ENCODE data around the gene BTC.
"Not testable (repeated sequence)": the region's sequence is repeated elsewhere in the genome, so short reads cannot be mapped to it uniquely, and the experiment has no call there.

BTC gene, protein sequence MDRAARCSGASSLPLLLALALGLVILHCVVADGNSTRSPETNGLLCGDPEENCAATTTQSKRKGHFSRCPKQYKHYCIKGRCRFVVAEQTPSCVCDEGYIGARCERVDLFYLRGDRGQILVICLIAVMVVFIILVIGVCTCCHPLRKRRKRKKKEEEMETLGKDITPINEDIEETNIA

DNA sequence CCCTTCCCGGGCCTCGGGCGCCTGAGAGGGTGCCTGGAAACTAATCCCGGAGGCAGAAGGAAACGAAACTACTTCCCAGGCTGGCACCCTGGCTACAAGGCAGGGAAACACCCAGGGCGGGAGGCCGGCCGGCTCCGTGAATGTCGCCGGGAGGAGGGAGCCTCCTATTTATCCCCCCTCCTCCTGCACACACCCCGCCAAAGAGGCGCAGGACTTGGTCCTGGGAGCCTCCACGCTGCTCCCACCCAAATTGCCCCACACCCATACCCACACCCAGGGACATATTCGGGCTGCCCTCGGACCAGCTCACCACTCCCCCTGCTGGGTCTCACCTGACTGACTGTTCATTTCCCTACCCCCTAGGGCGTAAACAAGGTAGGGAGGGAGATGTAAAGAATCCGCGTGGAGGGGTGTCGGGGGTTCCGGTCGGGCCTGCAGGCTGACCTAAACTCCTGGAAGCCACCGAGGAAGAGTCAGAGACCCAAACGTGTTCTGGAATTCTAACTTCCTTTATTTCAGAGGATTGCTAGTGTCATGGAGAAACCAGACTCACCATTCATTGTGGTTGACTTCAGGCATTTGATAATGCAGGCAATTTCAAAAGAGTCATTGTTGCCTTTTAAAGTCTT, at the start of gene BTC:
BTC (minus strand) TSS at position 142 of the 629 bp plus-strand sequence. CDS start 198 bp downstream, outside the sequence.
- DNase-seq (ENCODE audit: low read depth): no peak

DNA sequence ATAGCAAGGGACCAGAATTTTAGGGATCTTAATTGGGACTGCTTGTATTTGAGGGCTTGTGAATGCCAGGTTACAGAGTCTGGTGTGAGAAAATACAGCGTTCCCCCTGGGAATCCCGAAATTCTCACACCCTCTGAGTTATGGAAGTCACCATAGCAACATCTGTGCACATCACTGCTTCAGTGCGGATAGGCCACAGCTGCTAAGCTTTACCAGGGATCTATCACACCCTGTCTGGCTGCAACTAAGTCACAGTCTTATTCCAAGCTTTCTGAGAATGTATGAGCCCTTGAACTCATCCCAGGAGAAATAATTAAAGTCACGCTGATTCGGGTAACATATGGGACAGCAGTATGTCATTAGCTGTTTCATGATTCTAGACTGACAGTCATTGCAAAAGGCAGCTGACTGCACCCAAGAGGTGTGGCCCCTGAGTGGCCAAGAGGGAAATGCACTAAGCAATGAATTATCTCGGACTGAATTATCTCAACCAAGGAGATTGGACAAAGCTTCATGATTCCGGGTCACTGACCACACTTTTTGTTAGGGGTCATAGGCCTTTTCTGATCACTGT, 46.7 kb upstream of the BTC start:
- no peak for DNase-seq (ENCODE audit: low read depth)

DNA sequence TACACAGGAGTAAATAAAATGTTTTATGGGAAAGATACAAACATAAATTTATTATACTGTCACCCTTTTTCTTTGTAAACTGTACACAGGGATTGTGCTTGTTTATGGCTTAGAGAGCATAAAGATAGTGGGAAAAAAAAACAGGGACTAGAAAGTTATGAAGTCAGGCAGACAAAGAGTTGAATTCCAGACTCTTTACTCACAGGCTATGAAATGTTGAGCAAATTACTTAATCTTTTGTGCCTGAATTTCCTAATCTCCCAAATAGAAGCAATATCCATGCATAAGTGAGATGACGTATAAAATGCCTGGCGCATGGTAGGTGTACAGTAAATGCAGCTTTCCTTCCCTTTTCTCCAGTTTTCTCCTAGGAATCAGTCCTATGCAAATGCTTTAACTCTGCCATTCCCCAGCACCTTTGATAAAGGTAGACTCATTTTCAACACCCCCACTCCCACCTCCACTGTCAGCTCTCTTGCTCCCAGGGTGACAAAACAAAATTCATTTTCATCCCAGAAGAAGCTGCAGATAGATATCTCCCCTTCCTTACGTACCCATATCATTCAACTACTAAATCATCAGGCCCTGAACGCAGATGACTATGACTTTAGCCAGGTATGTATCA, 44.5 kb upstream of the BTC start:
- DNase-seq (ENCODE audit: low read depth): no peak

DNA sequence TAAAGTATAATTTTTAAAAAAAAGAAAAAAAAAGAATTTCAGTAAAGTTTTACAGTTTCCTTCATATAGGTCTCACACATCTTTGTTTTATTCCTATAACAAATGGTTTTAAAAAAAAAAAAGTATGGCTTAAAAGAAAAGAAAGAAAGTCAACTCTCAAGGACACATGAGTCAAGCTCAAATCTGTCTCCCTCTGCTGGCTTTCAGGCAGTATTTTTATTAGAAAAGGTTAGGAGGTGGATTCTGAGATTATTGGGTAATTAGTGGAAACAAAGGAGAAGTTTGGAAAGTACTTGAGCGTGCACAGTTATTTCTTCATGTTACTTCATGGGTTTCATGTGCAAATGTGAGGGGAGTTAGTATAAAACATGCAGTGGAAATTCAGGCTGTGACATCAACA, 36.6 kb upstream of the BTC start:
- DNase-seq (ENCODE audit: low read depth): no peak

DNA sequence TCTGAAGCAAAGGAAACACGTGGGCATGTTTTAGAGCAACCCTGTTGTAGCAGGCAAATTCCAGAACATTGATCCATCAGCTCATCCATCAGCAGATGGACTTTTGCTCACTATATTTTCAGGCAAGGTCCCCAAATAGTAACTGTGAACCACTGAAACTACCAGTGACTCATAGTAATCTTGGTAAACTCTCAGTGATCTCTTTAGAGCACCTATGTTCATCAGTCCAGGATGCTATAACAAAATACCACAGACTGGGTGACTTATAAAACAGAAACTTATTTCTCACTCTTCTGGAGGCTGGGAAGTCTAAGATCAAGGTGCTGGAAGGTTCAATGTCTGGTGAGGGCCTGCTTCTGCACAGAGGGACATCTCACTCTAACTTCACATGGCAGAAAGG, 28.9 kb upstream of the BTC start:
- DNase-seq (ENCODE audit: low read depth): no peak

DNA sequence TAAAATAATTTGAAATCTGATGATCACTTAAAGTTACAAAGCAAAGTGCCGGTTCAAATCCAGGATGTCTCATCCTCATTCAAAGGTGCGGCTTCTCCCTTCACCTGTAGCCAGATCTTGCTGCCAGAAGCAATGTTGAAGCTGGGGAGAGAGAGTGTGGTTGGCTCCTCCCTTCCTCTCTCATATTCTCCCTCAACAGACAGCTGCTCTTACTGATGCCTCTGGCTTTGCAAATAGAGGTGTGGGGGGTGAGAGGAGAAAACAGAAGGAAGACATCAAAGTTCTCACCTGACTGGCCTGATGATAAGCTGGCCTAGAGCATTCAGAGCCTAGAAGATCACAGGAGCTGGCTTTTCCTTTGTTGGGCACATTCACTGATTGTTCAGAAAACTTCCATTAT, 28.3 kb upstream of the BTC start:
- no peak for DNase-seq (ENCODE audit: low read depth)

DNA sequence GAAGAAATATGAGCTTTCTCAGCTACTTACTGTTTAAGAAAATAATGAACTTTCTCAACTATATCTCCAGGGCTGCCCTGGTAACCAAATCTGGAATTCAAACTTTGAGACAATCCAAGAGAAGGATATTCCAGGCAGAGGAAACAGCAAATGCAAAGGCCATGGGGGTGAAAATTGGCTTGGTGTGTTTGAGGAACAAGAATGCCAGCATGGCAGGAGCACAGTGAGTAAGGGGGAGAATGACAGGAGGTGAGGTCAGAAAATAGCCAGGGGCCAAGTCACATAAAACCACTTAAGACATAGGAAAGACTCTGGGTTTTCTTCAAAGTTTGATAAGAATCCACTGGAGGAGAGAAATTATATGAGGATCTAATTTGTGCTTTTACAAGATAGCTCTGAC, 27.2 kb upstream of the BTC start:
- no peak for DNase-seq (ENCODE audit: low read depth)

DNA sequence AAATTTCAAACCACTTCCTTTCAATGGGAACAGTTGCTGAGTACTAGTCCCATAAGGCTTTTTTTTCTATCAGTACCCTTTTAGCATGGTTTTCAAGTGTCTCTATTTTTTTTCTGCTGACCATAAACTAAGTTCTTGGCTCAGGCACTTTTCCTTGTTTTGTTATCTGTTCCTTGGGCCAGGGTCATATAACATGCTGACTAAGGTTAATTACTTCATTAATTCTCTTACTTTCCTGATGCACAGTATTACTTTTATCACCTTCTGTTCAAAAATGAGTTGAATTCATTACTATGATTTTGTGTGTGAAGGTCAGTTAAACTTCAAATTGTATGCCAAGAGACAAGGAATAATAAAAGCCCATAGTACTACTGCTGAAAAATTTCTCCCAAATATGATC, 19.7 kb upstream of the BTC start:
- no peak for DNase-seq (ENCODE audit: low read depth)

DNA sequence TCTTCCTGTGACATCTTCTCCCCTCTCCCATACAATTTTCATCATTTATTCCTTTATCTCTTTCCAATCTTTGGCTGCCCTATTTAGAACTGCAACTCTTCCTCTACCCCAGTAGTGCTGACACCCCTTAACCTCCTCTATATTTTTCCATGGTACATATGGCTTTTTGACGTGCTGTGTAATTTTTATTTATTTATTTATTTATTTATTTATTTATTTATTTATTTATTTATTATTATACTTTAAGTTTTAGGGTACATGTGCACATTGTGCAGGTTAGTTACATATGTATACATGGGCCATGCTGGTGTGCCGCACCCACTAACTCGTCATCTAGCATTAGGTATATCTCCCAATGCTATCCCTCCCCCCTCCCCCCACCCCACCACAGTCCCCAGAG, 17.7 kb upstream of the BTC start:
- DNase-seq (ENCODE audit: low read depth): not testable (repeated sequence)

DNA sequence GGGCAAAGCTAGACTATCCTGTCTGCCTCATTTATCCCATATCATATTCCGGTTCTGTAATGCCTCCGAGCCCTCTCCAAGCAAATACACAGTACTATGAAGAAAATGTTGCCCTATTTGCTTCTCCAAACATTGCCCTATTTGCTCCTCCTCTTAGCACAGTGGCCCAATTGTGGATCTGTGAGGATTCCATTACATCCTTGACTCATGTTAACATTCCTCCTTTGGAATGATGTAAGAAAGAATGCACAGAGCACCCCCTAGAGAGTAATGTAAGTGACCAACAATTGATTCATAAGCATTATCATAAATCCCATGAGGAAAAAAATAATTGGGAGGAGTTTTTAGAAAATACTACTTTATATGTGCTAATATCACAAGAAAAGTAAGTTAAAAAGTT, 11.3 kb upstream of the BTC start:
- no peak for DNase-seq (ENCODE audit: low read depth)

DNA sequence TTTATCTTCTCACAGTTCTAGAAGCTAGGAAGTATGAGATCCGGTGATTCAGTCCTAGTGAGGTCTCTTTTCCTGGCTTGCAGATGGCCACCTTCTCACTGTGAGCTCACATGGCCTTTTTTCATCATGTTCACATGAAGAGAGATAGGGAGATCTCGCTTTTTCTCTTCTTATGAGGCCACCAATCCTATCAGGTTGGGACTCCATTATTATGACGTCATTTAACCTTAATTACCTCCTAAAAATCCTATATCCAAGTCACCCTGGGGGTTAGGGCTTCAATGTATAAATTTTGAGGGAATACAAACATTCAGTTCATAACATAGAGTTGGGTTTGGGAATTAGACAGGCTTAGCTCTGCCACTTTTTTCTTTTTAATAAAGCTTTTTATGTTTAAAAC, 6.0 kb upstream of the BTC start:
- DNase-seq (ENCODE audit: low read depth): no peak

DNA sequence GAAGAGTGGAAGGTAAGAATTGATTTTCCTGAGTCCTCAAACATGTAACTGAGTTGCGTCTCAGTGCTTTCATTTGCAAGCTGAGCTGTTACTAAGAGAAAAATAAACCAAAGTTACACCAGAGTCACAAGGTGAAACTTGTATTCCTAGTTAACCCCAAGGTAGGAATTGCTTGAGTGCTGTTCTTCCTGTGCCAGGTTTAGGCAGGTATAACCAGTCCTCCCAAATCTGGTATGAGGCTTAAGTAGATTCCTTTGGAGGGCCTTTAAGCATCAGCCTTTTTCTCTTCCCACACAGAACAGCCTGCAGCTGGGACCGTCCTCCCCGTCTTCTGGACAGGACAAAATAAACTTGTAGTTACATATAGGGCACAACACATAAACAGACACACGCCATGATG, 2.3 kb upstream of the BTC start:
- no peak for DNase-seq (ENCODE audit: low read depth)

DNA sequence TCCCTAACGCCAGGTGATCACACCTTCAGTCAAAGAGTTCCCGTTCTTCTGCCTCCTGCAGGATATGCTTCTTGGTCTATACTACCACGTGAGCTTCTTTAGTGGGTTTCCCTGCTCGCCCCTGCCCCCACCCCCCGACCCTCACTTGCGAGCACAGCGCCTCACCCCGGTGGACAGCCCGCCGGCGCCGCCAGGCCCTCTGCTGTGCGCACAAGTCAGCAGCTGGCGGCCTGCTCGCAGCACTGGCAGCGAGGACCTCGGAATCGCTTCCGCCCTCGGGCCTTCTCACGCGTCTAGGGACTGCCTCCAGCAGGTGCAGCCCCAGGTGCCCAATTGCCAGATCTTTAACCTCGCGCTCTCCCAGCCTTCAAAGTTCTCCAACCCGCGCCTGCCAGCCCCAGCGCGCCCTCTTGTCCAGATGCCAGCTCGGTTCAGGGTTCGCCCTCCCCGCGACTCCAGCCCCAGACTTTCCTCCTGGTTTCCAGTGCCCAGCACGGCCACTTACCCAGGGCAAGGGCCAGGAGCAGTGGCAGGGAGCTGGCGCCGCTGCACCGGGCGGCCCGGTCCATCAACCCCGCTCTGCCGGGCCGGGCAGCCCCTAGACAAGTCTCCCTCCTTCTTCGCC, 454 bp downstream of the BTC start:
- DNase-seq (ENCODE audit: low read depth): no peak

DNA sequence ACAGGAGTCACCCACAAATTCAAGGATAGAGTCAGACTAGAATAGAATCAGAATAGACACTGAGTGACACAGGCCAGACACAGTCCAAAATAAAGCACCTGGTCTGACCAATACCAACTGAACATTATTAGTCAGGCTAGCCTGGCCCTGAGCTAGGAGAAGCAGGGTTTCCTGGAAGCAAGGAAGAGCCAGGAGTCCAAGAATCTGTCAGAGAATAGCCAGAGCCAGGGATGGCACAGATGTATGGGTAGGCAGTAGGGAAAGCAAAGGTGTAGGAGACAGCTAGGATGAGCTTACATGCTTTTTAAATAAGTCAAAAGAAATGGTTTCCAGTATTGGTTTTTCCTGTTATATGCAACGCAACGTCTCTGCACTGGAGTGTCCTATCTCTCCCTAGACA, 3.7 kb downstream of the BTC start:
- no peak for DNase-seq (ENCODE audit: low read depth)

DNA sequence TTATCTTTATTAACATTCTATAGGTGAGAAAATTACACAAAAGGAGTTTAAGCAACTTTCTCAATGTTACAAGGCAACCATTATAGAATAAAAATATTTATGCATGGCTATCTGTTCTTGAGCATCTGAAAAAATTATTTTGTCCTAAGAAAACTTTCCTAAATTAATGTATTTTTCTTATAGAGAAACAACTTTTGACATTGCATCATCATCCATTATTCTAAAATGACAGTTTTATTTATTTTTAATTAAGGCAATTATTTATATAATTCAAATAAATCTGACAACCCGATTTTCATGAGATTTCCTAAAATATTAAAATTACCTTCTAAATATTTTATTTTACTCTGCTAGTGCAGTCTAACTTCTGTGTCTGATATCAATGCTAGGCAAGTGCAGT, 4.8 kb downstream of the BTC start:
- DNase-seq (ENCODE audit: low read depth): no peak

DNA sequence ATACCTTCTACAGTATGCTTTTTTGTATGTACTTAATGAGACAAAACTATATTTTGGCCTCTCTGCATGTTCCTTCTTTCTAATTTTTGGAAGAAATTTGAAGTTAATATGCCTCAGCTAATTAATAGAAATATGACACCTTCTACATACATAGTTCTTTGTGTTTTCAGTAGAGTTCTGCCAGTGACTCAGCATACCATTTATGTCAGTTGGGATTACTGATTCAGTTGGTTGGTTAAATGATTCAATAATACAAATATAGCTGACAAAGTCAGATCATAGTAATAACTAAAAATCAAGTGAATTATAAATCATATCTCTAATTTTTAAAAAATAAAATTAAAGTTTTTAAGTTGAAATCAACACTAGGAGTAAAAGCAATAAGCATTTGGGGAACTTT, 16.8 kb downstream of the BTC start:
- no peak for DNase-seq (ENCODE audit: low read depth)

DNA sequence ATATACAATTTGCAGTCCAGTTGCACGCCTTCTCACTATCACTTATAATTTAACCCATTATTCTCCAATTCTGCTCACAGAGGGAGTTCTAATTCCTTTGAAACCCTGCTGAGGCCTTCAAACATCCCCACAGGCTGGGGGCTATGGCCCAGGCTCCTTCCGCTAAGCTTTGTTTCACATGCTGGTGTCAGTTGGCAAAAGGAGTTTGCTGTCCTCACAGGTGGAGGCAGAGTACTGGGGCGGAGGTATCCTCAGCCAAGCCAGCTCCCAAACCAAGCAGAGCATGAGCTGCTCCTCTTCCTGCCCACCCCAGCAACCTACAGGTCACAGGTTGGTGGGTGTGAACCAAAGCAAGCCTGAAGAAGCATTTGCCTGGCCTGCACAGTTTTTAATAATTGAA, 21.5 kb downstream of the BTC start:
- no peak for DNase-seq (ENCODE audit: low read depth)

DNA sequence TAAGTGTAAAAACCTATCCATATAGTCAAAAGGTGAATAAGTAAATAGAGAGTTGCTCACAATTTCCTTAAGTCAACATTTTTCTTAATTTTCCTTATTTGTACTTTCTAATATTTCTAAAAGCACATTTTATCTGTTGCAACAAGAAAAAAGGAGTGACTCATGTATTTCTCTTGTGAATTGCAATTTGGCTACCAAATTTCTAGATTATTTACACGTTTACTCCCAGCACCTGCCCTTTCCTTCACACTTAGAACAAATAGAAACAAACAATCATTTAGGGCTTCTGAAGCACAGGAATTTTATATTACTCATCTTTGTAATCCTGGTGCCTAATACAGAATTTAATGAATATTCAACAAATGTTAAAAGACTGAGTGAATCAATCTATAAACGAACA, 22.2 kb downstream of the BTC start:
- DNase-seq (ENCODE audit: low read depth): no peak

DNA sequence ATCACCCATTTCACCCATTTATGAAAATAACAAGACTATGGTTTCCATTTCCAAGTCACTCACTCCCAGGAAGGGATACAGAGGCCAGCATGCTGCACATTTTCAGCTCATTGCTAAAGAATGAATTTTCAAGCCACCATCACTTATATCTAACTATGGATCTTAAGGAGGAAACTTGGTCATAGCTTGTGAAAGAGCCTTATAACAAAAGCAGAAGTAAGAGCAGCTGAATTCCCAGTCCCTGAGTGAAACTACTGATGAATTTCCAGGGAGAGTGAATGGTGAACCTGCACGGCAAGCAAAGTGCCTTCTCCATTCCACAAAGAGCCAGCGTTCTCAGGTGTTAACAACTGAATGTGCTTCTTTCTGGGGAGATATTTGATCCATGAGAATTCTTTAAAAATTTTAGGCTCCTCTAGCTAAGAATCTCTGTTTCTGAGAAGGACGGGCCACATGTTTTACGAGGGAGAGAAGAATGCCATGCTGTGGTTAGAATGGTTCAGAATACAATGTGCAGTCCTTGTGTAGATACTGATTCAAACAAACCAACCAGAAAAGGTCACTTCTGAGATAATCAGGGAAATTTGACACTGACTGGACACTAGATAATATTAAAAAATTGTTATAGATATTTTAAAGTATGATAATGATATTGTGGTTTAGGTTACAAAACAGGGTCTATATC, 24.0 kb downstream of the BTC start:
- no peak for DNase-seq (ENCODE audit: low read depth)

DNA sequence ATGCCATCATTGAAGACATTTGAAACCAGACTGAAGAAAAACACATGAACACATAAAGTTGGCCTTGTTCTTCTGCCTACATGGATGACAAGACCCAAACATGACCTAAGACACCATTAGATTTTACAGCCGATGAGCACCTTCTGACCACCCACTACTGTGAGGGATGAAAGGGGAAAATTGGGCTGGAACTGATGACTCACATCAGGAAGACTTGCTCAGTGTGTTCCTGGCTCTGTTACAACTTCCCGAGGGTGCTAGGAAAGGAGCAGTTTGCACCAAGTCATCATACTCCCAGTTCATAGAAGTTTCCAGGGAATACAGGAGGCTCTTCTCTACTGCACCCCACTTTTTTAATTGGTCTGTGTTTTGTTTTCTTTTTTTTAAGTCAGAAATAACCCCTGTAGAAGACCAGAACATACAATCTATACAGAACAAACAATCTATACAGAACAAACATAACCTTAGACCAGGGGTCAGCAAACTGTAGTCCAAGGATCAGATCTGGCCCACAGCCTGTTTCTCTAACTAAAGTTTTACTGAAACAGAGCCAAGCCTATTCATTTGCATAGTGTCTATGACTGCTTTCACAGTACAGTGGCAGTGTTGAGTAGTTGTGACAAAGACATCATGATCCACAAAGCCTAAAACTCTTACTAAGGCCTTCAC, 25.3 kb downstream of the BTC start:
- DNase-seq (ENCODE audit: low read depth): no peak

DNA sequence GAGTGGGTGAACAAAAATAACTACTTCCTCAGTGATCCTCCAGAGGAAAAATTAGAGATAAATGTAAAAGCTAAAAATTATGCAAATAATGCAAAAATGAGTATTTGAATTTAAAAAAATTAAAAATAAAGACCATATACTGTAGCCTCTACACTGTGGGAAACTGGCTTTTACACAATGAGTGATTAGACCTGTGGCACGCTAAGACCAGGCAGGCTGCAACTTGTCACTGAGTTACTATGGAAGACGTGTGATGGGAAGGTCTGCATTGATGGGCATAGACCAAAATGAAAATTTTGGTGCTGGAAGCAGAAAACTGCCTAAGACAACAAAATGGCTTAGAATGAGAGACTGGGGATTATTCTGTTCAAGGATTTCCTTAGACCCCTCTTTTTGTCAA, 30.2 kb downstream of the BTC start:
- no peak for DNase-seq (ENCODE audit: low read depth)

DNA sequence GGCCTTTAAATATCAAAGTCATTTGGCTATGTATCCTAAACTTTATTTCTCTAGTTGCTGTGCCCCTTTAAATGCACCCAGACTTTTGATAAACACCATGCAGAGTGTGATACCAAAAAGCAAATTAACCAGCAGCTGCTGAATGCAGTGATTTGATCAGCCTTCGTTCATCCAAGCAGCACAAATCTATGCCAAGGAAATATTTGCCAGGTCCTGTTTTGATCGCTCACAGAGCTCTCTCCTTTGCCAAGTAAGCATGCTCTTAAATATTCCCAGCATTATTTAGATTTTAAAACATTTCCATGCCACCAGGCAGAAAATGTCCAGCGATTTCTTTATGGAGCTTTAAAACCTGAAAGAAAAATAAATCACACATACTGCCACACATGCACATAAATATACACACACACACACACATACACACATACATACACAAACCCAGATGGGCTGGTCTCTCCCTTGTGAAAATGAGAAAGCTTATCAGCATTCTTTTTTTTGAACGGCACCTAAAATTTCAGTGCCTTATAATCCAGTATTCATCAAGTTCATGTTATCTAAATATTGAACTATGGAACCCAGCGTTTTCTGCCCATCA, 35.7 kb downstream of the BTC start:
- DNase-seq (ENCODE audit: low read depth): no peak

All from stimulated activated CD8-positive, alpha-beta memory T cell treated with anti-CD3 and anti-CD28 coated beads, Interleukin-7, amount 100 ng/mL, for 24 hours (primary cell).